ENCODE measurements around the gene AMACR. TPM values are rescaled to one million over a fixed set of nuclear protein-coding genes. Genes with fewer than 3 reads are reported as not detected.

AMACR gene
- total RNA-seq, 1 donor from 2014 or later: 29.3 TPM

DNA sequence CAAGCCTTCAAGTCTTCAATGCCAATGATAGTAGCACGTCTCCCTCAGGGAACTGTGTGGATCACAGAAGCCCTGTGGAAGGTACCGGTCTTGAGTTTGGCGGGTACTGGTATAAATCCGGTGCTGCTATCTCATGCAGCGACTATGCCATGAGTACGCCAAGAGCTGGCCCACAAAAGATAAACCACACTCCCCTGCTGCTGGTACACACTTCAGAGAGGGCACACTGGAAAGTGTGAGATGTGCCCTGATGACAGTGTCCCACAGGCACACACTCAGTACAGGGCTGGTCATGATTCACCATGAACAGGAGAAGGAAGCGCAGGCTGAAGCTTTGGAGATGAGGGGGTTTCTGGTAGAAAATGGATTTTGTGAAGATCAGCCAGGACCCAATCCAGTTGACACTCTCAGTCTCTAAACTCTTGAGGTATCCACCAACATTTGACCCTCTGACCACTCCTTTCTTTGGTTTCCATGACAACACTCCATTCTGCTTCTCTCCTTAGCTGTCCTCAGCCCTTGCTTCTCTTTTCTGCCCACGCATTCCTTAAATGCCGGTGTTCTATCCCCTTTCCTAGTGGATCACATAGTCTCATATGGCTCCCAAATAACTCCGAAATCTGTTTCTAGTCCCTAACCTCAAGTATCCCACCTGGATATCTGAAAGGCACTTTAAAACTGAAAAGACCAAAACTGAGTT lies 5.1 kb downstream of the AMACR start:
- H3K4me3 Mint-ChIP-seq (ENCODE audit: unreplicated experiment): no peak overlapping the region
- DNase-seq (ENCODE audit: low spot score): no peak
- no peaks in the 10 kb centered on the region for H3K9me3 Mint-ChIP-seq (ENCODE audit: unreplicated experiment)
- TF ChIP-seq, protein P1, sequence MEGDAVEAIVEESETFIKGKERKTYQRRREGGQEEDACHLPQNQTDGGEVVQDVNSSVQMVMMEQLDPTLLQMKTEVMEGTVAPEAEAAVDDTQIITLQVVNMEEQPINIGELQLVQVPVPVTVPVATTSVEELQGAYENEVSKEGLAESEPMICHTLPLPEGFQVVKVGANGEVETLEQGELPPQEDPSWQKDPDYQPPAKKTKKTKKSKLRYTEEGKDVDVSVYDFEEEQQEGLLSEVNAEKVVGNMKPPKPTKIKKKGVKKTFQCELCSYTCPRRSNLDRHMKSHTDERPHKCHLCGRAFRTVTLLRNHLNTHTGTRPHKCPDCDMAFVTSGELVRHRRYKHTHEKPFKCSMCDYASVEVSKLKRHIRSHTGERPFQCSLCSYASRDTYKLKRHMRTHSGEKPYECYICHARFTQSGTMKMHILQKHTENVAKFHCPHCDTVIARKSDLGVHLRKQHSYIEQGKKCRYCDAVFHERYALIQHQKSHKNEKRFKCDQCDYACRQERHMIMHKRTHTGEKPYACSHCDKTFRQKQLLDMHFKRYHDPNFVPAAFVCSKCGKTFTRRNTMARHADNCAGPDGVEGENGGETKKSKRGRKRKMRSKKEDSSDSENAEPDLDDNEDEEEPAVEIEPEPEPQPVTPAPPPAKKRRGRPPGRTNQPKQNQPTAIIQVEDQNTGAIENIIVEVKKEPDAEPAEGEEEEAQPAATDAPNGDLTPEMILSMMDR (IDR thresholded peaks at IDR 0.05; ENCODE audit: unreplicated experiment): no peak
- H3K4me1 Mint-ChIP-seq (ENCODE audit: unreplicated experiment): peaks cover 15% of the 10 kb centered on the region
- peaks cover 6% of the 10 kb centered on the region for H3K27me3 Mint-ChIP-seq (ENCODE audit: unreplicated experiment)
- H3K36me3 Mint-ChIP-seq (ENCODE audit: low read depth, unreplicated experiment): peaks cover 35% of the 10 kb centered on the region
- no peak overlapping the region for H3K27ac Mint-ChIP-seq (ENCODE audit: unreplicated experiment)

DNA sequence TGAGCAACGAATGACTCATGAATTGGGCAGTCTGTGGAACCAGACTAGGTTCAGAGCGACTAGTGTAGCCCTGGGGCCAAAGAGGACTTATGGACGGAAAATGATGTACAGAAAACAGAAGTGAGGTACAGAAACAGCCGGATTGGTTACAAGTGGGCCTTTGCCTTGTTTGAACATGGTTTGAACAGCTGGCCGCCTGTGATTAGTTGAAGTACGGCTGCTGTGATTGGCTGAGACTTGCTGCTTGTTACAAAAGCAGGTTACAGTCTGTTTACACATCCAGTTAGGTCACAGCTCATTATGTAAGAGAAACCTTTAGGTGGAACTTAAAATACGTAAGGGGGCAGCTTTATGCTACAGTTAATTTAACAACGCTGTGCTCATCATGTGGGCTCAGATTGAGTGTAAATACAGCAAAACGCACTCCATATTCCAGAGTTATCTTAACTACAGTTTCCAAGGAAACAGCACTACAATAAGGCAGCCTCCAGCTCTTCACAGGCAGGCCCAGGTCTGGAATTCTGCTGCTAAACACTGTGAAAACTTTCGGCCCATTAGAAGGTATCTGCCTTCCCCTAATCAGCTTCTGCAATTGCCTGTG lies 6.5 kb downstream of the AMACR start:
- Mint-ChIP-seq H3K4me3 (ENCODE audit: unreplicated experiment) (no peak overlapping the region), H3K36me3 (ENCODE audit: low read depth, unreplicated experiment) (peaks cover 30% of the 10 kb centered on the region), H3K4me1 (ENCODE audit: unreplicated experiment) (peaks cover 7% of the 10 kb centered on the region), H3K27me3 (ENCODE audit: unreplicated experiment) (no peaks in the 10 kb centered on the region), H3K27ac (ENCODE audit: unreplicated experiment) (peak overlapping the region; percentile 42), H3K9me3 (ENCODE audit: unreplicated experiment) (no peaks in the 10 kb centered on the region)
- no peak for DNase-seq (ENCODE audit: low spot score)
- TF ChIP-seq, protein P1 (IDR thresholded peaks at IDR 0.05; ENCODE audit: unreplicated experiment): no peak

- Mint-ChIP-seq H3K4me1 (ENCODE audit: unreplicated experiment) (peaks cover 3% of the 10 kb centered on the region), H3K36me3 (ENCODE audit: low read depth, unreplicated experiment) (peaks cover 30% of the 10 kb centered on the region), H3K27me3 (ENCODE audit: unreplicated experiment) (no peaks in the 10 kb centered on the region), H3K27ac (ENCODE audit: unreplicated experiment) (no peak overlapping the region), H3K9me3 (ENCODE audit: unreplicated experiment) (no peaks in the 10 kb centered on the region), H3K4me3 (ENCODE audit: unreplicated experiment) (no peak overlapping the region)
- DNase-seq (ENCODE audit: low spot score): no peak
- TF ChIP-seq, protein P1 (IDR thresholded peaks at IDR 0.05; ENCODE audit: unreplicated experiment): no peak
These were observed 7.9 kb downstream of the AMACR start for GRCh38 chr5:33999978-34000377.

GRCh38 chr5:33997331-33997983 lies 10.4 kb downstream of the AMACR start:
- Mint-ChIP-seq H3K4me3 (ENCODE audit: unreplicated experiment) (no peak overlapping the region), H3K4me1 (ENCODE audit: unreplicated experiment) (peaks cover 3% of the 10 kb centered on the region), H3K36me3 (ENCODE audit: low read depth, unreplicated experiment) (peaks cover 15% of the 10 kb centered on the region), H3K9me3 (ENCODE audit: unreplicated experiment) (no peaks in the 10 kb centered on the region), H3K27ac (ENCODE audit: unreplicated experiment) (no peak overlapping the region), H3K27me3 (ENCODE audit: unreplicated experiment) (no peaks in the 10 kb centered on the region)
- TF ChIP-seq, protein P1 (IDR thresholded peaks at IDR 0.05; ENCODE audit: unreplicated experiment): peak; percentile 42
- peak; percentile 38 for DNase-seq (ENCODE audit: low spot score)

- no peaks in the 10 kb centered on the region for H3K27me3 Mint-ChIP-seq (ENCODE audit: unreplicated experiment)
- H3K27ac Mint-ChIP-seq (ENCODE audit: unreplicated experiment): no peak overlapping the region
- no peak overlapping the region for H3K4me3 Mint-ChIP-seq (ENCODE audit: unreplicated experiment)
- peaks cover 3% of the 10 kb centered on the region for H3K4me1 Mint-ChIP-seq (ENCODE audit: unreplicated experiment)
- no peak for DNase-seq (ENCODE audit: low spot score)
- H3K9me3 Mint-ChIP-seq (ENCODE audit: unreplicated experiment): no peaks in the 10 kb centered on the region
- TF ChIP-seq, protein P1 (IDR thresholded peaks at IDR 0.05; ENCODE audit: unreplicated experiment): no peak
- H3K36me3 Mint-ChIP-seq (ENCODE audit: low read depth, unreplicated experiment): peaks cover 9% of the 10 kb centered on the region
These were observed 12.0 kb downstream of the AMACR start for GRCh38 chr5:33995865-33996264.
